M059J (cell line): ENCODE measurements around the gene BLNK. TPM values are rescaled to one million over a fixed set of nuclear protein-coding genes. Genes with fewer than 3 reads are reported as not detected.

ENCODE experiments used
- DNase-seq: peaks from one replicate; pipeline ENCODE4 v3.0.0-alpha.2; 2012; ENCODE audit warnings: low read depth
- total RNA-seq: library from RNA; depleted of rRNA; stranded (reverse); fragments of >200 nt; shearing (Covaris generic); gene quantifications from 2 replicates; pipeline ENCODE4 v1.2.3, GENCODE V29; 2014

The BLNK gene
- total RNA-seq, 1 experiment from 2014 or later, result not detected

- no peak for DNase-seq
Observed at GRCh38 chr10:96288151-96288621, 16.8 kb upstream of the BLNK start.

DNA sequence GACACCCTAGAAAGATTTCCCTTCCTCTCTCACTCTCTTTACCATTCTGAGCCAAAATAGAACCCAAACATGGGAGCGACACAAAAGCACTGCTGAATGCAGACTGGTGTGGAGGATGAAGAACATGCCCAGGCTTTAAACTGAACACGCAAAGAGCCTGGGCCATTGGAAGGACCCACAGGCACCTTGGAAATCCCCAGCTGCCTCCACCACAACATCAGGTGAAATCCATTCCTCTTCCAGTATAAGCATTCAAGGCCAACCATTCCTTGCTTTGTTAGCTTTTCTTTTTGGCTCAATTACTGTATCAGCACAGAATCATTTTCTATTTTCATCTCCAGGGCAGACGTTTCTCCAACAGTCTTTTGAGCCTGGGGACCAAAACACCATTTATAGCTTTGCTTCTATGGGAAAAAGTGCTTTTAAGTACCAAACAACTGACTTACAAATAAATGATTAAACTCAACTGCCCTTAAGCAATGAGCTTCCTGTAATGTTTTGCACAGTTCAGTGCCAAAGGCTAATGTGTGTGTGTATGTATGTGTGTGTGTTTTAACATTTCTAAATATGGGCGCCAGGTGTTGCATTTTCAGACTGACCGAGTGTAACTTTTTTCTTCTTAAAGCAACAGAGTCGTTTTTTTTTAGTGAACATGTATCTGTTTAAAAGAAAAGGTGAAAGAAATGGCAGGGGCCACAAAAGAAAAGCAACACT is 16.2 kb upstream of the BLNK start:
- peak; percentile 1 for DNase-seq

DNA sequence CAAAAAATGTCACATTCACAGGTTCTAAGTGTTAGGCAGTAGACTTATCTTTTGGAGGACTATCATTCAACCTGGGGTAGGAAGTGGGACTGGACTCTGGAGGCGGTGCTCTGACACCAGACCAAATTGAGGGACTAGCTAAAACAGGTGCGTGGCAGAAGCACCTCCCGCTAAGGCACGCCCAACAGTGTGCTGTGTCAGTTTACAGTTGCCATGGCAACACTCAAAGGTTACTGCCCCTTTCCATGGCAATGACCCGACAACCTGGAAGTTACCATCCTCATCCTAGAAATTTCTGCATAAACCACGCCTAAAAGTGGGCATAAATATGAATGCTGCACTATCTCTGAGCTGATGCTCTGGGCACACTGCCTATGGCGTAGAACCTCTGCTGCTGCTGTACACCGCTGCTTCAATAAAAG is 14.0 kb upstream of the BLNK start:
- DNase-seq, result no peak

GRCh38 chr10:96283756-96284155 is 12.4 kb upstream of the BLNK start:
- DNase-seq, result no peak

GRCh38 chr10:96283351-96283750 is 12.0 kb upstream of the BLNK start:
- no peak for DNase-seq

GRCh38 chr10:96281444-96282029 is 10.2 kb upstream of the BLNK start:
- no peak for DNase-seq

- DNase-seq, result no peak
Observed at GRCh38 chr10:96280859-96281258, 9.5 kb upstream of the BLNK start.

DNA sequence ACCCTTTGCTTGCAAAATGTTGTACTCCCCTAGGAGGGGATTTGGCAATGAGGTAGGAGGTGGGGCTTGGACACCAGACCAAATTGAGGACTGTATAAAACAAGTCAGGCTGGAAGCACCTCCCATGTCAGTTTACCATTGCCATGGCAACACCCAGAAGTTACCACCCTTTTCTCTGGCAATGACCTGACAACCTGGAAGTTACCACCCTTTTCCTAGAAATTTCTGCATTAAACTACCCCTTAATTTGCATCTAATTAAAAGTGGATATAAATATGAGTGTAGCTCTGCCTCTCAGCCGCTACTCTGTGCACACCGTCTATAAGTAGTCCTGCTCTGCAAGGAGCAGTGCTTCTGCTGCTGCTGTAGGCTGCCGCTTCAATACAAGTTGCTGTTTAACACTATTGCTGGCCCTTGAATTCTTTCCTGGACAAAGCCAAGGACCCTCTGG is 7.8 kb upstream of the BLNK start:
- no peak for DNase-seq

GRCh38 chr10:96276831-96277230 is 5.5 kb upstream of the BLNK start:
- no peak for DNase-seq

- no peak for DNase-seq
Observed at GRCh38 chr10:96276426-96276825, 5.1 kb upstream of the BLNK start.

DNA sequence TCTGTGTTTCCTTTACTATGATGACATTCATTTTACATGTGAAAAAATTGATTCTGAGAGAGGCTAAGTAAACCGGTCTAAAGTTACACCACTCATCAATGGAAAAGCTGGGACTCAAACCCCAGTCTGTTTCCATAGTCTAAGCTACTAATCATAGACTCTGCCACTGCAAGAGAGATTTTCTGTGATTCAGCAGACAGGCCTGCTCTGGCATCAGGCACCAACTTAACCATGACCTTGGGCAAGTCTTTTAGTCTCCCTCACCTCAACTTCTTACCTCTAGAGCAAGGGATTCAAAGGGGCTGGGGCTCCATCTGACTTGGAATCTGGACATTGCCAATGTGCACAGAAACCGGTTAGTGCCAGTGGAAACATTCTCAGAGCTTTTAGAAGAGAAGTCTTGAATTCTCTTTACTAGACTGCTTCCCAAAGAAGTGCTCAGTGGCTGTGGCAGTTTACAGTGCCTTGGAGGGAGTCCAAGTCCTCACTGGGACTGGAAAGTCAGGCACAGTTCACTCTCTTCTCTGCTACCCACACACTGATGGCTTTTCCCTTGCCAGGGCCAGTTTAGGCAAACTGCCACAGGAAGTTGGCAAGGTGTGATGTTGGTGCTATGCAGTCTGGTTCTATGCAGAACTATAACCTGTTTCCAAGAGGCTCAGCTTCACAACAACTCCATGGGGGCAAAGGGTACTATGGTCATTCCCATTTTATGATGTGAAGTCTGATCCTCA is 4.5 kb upstream of the BLNK start:
- no peak for DNase-seq

DNA sequence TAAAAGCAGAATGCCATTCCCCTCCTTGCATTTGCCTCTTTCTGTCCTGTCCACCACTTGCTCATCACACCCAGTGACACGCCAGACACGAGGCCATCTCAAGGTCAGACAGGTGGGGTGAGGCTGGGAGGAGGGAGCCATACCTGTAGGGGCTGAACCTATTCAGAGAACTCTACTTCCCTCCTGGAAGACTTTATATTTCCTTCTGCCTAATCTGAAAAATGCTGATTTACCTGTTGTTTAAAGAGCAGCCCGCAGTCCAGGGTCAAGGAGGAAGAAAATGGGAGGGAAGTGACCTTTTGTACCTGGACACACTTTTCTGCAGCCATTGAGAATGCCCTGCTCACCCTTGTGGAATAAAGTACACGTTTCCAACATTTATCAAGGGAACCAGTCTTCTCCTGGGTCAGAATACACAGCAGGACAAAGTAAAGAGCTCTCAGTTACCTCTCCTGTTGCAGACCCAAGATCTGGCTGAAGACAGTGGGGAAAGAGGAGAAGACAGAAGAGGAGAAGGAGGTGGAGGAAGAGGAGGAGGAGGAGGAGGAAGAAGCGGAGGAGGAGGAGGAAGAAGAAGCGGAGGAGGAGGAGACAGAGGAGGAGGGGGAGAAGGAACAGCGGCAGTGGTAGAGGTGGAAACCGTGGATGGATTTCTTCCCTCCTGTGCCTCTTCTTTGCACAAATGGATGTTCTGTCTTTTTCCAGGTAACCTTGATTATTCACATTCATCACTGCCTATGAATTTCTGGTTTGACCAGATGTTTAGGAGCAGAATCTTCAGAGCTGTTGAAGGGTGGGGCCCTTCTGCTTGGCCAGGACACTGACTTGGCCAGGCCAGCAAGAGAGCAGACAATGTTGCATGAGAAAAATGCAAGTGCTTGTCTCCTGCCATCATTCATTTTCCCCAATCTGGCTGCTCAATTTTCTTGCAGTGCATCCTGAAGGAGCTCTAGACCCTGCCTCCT is 1.2 kb upstream of the BLNK start:
- no peak for DNase-seq

GRCh38 chr10:96270571-96270970 is 798 bp downstream of the BLNK start:
- no peak for DNase-seq

- no peak for DNase-seq
Observed at GRCh38 chr10:96269438-96270300, 1.7 kb downstream of the BLNK start.

- DNase-seq, result no peak
Observed at GRCh38 chr10:96268341-96268909, 2.9 kb downstream of the BLNK start.

DNA sequence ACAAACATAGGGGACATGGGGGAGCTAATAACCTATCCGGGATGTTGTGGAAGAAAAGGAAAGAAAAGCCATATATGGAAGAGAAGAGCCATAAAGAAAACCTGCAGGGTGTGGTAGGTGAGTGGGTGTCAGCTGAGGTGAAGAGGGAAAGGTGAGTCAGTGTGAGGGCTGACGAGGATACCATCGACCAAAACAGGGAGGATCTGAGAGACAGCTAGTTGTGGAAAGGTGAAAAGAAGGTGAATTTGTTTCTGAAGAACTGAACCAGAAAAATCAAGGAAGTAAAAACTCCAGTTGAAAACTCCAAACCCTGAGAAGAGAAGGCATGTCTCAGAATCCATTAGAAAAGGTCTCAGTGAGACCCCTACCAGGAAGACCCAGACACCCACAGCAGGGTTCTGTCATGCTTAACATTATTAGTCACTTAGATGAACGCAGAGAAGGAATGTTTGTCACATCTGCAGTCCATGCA is 4.1 kb downstream of the BLNK start:
- no peak for DNase-seq

DNA sequence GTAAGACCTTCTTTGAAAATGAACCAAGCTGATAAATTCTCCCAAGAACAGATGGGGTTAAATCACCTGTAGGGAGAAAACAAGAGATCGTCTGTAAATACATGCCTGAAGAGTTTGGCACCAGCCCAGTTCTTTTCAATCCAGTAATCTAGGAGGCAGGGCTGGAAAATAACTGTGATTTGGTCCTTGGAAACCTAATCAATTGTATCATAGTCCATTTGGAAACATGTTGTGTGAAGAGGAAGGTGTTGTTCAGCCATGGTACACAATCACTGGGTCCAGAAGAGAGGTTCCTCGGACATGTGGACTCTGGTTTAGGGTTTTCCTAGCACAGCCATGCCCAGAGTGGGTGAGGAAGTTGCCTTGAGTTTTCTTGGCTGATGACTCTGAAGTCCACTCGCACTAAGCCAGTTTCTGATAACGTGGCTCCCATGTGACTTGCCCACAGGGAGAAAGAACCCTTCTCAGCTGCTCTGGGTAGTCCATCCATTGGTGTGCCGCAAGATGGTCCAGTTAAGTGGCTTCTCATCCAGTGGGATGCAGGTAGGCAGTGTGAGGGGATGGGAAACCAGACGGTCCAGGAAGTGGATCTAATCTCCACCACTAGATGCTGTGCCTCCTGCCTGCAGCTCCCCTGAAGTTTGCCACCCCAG is 5.1 kb downstream of the BLNK start:
- no peak for DNase-seq

DNA sequence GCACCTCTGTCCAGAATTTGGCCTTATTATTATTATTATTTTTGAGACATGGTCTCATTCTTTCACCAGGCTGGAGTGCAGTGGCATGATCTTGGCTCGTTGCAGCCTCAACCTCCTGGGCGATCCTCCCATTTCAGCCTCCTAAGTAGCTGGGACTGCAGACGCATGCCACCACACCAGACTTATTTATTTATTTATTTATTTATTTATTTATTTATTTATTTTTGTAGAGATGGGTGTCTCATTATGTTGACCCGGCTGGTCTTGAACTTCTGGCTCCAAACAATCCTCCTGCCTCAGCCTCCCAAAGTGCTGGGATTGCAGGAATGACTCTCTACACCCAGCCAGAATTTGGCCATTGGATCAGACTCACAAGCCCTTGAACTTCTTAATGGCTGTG is 6.4 kb downstream of the BLNK start:
- no peak for DNase-seq

- no peak for DNase-seq
Observed at GRCh38 chr10:96263669-96264068, 7.7 kb downstream of the BLNK start.

DNA sequence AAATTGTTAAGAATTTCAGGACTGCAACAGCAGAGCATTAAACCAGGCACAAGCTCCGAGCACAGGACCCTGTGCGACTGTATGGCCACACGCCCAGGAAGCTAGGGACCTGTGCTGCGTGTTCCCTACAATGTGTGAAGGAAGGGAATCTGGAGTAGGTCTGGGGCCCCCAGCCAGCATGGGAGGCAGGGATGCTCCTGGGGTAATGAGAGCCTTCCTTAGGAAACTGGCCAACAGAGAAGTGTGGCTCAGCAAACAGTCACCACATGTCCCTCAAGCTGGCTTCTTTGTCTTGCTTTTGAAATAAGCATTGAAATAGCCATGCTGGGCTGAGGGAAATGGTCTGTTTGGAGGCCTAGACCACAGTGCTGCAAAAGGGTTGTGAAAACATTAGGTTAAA is 8.2 kb downstream of the BLNK start:
- DNase-seq, result no peak
